Activated CD4-positive, alpha-beta T cell treated with anti-CD3 and anti-CD28 coated beads for 36 hours (primary cell): ENCODE results near the gene IPO8. TPM values are rescaled to one million over a fixed set of nuclear protein-coding genes. Genes with fewer than 3 reads are reported as not detected.

Experiments
- ATAC-seq: fragments of 200-7000 bp; cut with Tn5 transposase; one replicate; pipeline ENCODE4 v1.10.0; 2021; ENCODE audit warnings: mild to moderate bottlenecking, moderate library complexity
- CTCF ChIA-PET: fragments of 350-600 bp; sonication (Branson Sonifier 250); formaldehyde crosslinking; loops from one replicate; lab custom pipeline; 2021; ENCODE audit warnings: antibody characterized with exemption; lab: Charles Lee
- POLR2A ChIA-PET: fragments of 350-600 bp; sonication (Branson Sonifier 250); formaldehyde crosslinking; loops from one replicate; lab custom pipeline; 2021; ENCODE audit warnings: antibody characterized with exemption, inconsistent platforms; lab: Charles Lee
- DNase-seq: peaks from one replicate; pipeline ENCODE4 v3.0.0-alpha.2; 2020
- H3K27ac Mint-ChIP-seq: one replicate; pipeline ENCODE4 v1.8.0; 2021; ENCODE audit warnings: mixed read lengths
- H3K27me3 Mint-ChIP-seq: one replicate; pipeline ENCODE4 v1.8.0; 2021; ENCODE audit warnings: mixed read lengths
- H3K36me3 Mint-ChIP-seq: one replicate; pipeline ENCODE4 v1.8.0; 2021; ENCODE audit warnings: low read depth, mixed read lengths
- H3K4me1 Mint-ChIP-seq: one replicate; pipeline ENCODE4 v1.8.0; 2021; ENCODE audit warnings: mixed read lengths
- H3K4me3 Mint-ChIP-seq: one replicate; pipeline ENCODE4 v1.8.0; 2021; ENCODE audit warnings: mild to moderate bottlenecking, moderate library complexity, mixed read lengths
- H3K9me3 Mint-ChIP-seq: one replicate; pipeline ENCODE4 v1.8.0; 2021; ENCODE audit warnings: low read depth, mixed read lengths
- intact Hi-C, 2 experiments: fragments of 100-400 bp; cut with DNase I in 1 of 2; cut with micrococcal nuclease in 1 of 2; formaldehyde crosslinking; loops; one replicate each; pipeline versions ENCODE4 v1.14.2 to v1.15.1; 2022 to 2024; cut with DNase I, micrococcal nuclease
- total RNA-seq, 2 experiments: library from RNA; stranded (reverse); gene quantifications; one replicate each; pipeline ENCODE4 v1.2.3, GENCODE V29; 2021

Gene IPO8
- total RNA-seq, 2 experiments from 2014 or later = 48.7 to 51.4 TPM

DNA sequence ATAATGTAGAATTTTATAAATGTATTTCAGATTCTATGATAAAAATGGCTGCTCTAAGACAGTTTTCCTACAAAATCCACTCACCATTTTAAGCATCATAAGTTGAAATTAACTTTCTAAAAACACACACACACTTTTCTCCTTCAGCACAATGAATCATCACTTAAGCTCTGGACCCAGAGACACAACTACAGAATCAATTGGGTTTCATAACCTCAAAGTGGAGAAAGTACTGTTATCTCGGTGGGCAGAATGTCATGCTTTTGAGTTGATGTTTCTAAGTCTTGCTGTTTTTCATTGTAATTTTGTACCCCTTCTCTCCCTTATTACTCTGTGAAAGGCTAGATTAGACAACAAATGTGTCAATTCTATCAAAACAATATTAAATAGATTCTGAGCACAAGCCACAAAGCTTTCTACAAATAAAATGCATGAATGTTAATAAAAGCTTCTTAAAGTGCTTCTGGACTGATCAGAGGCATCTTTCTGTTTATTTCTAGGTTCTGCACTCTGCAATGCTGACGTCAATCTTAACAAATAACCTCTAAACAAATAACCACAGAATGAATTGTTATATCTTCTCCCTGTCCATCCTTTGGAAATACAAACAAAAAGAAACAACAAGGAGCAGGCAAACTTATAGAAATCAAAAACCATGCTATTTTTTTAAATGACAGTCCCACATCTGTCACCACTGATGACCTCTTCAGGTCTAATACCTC lies 8.2 kb downstream of the IPO8 start:
- Mint-ChIP-seq H3K4me3 (no peak overlapping the region), H3K27ac (no peak overlapping the region), H3K36me3 (peaks cover 21% of the 10 kb centered on the region), H3K27me3 (no peaks in the 10 kb centered on the region), H3K9me3 (no peaks in the 10 kb centered on the region), H3K4me1 (peaks cover 20% of the 10 kb centered on the region)
- DNase-seq = no peak
- ChIA-PET POLR2A (no interaction called here), CTCF (no interaction called here)
- ATAC-seq = no peak
- intact Hi-C loops = no loop called here

DNA sequence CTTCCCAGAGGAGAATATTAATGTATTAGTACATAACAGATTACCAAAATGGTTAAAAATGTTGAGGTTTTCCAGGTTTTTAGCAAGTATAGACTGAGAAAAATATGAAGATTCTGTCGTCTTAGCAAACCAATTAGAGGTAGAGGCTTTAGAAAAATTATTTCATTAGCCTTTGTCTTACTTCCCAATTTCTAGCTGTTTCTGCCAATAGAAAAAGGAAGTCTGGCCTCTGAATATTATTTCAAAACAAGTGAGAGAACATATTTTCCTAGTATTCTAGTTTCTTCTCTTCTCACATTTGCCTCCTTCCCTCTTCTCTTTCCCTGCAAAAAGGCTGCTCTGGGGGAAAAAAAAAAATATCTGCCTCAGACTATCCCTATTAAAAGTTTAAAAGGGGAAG lies 16.4 kb downstream of the IPO8 start:
- no peaks in the 10 kb centered on the region for H3K9me3 Mint-ChIP-seq
- no peak overlapping the region for H3K27ac Mint-ChIP-seq
- POLR2A ChIA-PET = no interaction called here
- ATAC-seq (no peak), DNase-seq (no peak)
- H3K27me3 Mint-ChIP-seq = no peaks in the 10 kb centered on the region
- CTCF ChIA-PET = interaction anchor here (1.3 kb wide), 1 partner anchor 46 kb away, joined by 3 read pairs; no protein-coding TSS in a partner anchor
- peaks cover 31% of the 10 kb centered on the region for H3K36me3 Mint-ChIP-seq
- H3K4me1 Mint-ChIP-seq = no peaks in the 10 kb centered on the region
- H3K4me3 Mint-ChIP-seq = no peak overlapping the region
- intact Hi-C loops = no loop called here

DNA sequence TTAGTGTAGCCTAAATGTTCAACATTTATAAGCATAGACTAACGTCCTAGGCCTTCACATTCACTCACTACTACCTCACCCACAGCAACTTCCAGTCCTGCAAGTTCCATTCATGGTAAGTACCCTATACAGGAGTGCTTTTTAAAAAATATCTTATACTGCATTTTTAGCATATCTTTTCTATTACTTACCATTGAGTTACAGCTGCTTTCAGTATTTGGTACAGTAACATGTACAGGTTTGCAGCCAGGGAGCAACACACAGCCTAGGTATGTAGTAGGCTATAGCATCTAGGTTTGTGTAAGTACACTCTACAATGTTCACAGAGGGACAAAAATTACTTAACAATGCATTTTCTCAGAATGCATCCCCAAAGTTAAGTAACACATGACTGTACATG lies 17.4 kb downstream of the IPO8 start:
- Mint-ChIP-seq H3K27ac (no peak overlapping the region), H3K4me3 (no peak overlapping the region), H3K27me3 (no peaks in the 10 kb centered on the region), H3K4me1 (no peaks in the 10 kb centered on the region), H3K36me3 (peaks cover 30% of the 10 kb centered on the region), H3K9me3 (no peaks in the 10 kb centered on the region)
- POLR2A ChIA-PET = no interaction called here
- ATAC-seq = no peak
- CTCF ChIA-PET = no interaction called here
- no peak for DNase-seq
- intact Hi-C loops = no loop called here

DNA sequence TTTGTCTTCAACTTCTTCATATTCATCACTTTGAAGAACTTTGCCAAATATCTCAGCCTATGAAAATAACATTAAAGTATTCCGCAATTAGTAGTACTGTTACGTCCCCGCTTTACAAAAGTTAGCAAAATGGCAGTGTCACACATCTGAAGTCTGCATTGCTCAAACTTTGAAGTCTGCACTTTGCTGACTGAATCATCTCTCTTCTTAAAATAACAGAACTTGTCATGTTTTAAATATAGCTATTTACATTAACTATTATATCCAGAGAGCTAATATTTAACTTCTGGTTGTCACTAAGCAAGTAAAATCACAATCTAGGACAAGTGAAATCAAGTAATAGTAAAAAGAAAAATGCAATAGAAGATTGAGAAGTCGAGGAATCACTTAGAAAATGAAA lies 34.5 kb downstream of the IPO8 start:
- H3K27me3 Mint-ChIP-seq = no peaks in the 10 kb centered on the region
- DNase-seq (no peak), ATAC-seq (no peak)
- H3K27ac Mint-ChIP-seq = no peak overlapping the region
- H3K36me3 Mint-ChIP-seq = peaks cover 27% of the 10 kb centered on the region
- CTCF ChIA-PET = no interaction called here
- H3K9me3 Mint-ChIP-seq = no peaks in the 10 kb centered on the region
- POLR2A ChIA-PET = interaction anchor here (0.8 kb wide), 1 partner anchor 11 kb away, joined by 4 read pairs; no protein-coding TSS in a partner anchor
- intact Hi-C loops = no loop called here
- H3K4me3 Mint-ChIP-seq = no peak overlapping the region
- no peaks in the 10 kb centered on the region for H3K4me1 Mint-ChIP-seq

DNA sequence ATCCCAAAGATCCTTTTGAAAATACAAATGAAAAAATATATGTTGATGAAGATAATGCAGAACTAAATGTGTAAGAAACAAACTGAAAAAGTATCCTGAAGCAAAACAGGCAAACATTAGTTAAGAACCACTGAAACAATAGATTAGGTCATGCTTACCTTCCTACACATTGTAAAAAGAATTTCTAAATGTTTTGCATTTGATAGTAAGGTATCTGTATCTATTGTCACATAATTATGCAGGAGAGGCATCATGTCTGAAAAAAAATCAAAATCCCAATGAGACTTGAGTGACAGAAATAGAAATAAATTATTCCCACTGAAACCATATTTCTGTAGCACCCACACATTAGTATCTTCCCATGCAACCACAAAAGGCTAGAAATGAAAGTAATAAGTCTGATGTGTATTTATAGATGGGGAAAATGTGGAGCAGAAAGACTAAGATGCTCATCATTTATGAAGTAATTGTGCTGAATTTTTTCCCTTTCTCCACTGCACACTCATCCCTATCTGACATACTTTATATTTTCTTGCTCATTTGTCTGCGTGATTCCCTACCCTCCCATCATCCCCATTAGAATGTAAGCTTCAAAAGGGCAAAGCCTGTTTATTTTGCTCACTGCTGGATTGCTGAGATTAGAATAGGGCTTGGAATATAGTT lies 43.5 kb downstream of the IPO8 start:
- ATAC-seq (no peak), DNase-seq (no peak)
- peaks cover 17% of the 10 kb centered on the region for H3K36me3 Mint-ChIP-seq
- H3K4me1 Mint-ChIP-seq = peaks cover 16% of the 10 kb centered on the region
- intact Hi-C loops = no loop called here
- H3K9me3 Mint-ChIP-seq = no peaks in the 10 kb centered on the region
- POLR2A ChIA-PET = no interaction called here
- H3K27ac Mint-ChIP-seq = no peak overlapping the region
- CTCF ChIA-PET = no interaction called here
- H3K4me3 Mint-ChIP-seq = no peak overlapping the region
- no peaks in the 10 kb centered on the region for H3K27me3 Mint-ChIP-seq

DNA sequence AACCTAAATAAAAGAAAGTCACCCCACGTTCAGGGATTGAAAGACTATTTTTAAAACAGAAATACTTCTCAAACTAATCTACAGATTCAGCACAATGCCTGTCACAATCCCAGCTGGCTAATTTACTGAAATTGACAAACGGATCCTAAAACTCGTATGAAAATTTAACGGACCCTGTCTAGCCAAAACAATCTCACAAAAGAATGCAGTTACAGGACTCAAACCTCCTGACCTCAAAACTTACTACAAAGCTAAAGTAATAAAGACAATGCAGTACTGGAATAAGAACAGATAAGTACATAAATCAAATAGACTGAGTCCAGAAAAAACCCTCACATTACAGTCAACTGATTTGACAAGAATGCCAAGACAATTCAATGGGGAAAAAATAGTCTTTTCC lies 48.8 kb downstream of the IPO8 start:
- ChIA-PET POLR2A (no interaction called here), CTCF (no interaction called here)
- no peaks in the 10 kb centered on the region for H3K27me3 Mint-ChIP-seq
- DNase-seq (no peak), ATAC-seq (no peak)
- H3K36me3 Mint-ChIP-seq = peaks cover 31% of the 10 kb centered on the region
- no peaks in the 10 kb centered on the region for H3K9me3 Mint-ChIP-seq
- H3K4me1 Mint-ChIP-seq = peaks cover 6% of the 10 kb centered on the region
- intact Hi-C loops = no loop called here
- no peak overlapping the region for H3K27ac Mint-ChIP-seq
- no peak overlapping the region for H3K4me3 Mint-ChIP-seq

DNA sequence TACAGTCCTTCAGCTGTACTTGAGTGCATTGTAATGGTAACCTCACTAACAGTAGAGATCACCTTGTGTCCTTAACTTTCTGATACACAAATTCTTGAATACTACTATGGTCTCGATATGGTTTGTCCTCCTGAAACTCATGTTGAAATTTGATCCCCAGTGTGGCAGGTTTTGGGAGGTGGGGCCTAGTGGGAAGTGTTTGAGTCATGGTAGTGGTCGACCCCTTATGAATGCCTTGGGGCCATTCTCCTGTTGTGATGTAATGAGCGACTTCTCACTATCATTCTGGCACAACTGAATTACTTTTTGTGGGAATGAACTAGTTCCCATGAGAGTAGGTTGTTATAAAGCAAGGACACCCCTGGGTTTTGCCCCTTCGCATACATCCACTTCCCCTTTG lies 52.3 kb downstream of the IPO8 start:
- intact Hi-C loops = no loop called here
- H3K27ac Mint-ChIP-seq = no peak overlapping the region
- H3K36me3 Mint-ChIP-seq = peaks cover 26% of the 10 kb centered on the region
- no peaks in the 10 kb centered on the region for H3K27me3 Mint-ChIP-seq
- ChIA-PET POLR2A (no interaction called here), CTCF (interaction anchor here (0.7 kb wide), 1 partner anchor 905 kb away, joined by 3 read pairs; no protein-coding TSS in a partner anchor)
- no peak for DNase-seq
- no peak for ATAC-seq
- H3K4me3 Mint-ChIP-seq = no peak overlapping the region
- H3K9me3 Mint-ChIP-seq = no peaks in the 10 kb centered on the region
- no peaks in the 10 kb centered on the region for H3K4me1 Mint-ChIP-seq

DNA sequence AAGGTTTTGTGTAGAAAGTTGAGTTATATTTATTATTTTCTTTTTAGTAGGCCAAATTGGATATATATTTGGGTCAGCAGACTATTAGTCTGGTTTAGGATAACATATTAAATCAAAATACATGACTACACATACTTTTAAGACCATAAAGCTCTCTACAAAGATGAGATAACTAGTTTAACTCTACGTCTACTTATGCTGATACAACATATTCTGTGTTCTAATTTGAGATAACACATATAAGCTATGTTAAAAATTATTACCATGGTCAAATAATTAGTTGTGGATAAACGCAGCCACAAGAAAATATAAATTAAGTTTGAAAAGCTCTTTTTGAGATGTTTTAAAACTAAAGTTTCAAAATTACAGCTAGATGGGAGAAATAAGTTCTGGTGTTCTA lies 55.3 kb downstream of the IPO8 start:
- ChIA-PET POLR2A (no interaction called here), CTCF (interaction anchor here (1.7 kb wide), 1 partner anchor 18 kb away, joined by 5 read pairs; no protein-coding TSS in a partner anchor)
- Mint-ChIP-seq H3K27me3 (no peaks in the 10 kb centered on the region), H3K27ac (no peak overlapping the region), H3K36me3 (peaks cover 35% of the 10 kb centered on the region), H3K4me3 (no peak overlapping the region), H3K4me1 (no peaks in the 10 kb centered on the region), H3K9me3 (no peaks in the 10 kb centered on the region)
- intact Hi-C loops = no loop called here
- DNase-seq (no peak), ATAC-seq (no peak)

DNA sequence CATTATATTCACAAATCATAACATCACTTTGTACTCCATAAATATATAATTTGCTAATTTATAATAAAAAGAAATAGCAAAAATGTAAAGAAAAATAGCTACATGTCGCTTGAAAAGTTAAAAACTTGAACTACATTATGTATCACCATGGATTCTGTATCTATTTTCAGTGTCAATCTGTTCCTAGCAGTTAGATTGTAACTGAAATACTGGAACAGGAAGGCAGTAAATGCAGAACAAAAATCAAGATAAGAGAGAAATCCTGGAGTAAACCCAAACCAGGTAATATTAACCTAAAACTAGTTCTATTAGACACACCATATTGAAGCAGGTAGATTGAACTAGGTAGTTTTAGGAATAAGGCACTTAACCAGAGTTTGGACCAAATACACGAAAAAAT lies 60.3 kb downstream of the IPO8 start:
- no peak for DNase-seq
- ChIA-PET POLR2A (no interaction called here), CTCF (no interaction called here)
- no peak overlapping the region for H3K27ac Mint-ChIP-seq
- no peak overlapping the region for H3K4me3 Mint-ChIP-seq
- H3K9me3 Mint-ChIP-seq = no peaks in the 10 kb centered on the region
- intact Hi-C loops = no loop called here
- no peaks in the 10 kb centered on the region for H3K27me3 Mint-ChIP-seq
- ATAC-seq = no peak
- peaks cover 53% of the 10 kb centered on the region for H3K36me3 Mint-ChIP-seq
- no peaks in the 10 kb centered on the region for H3K4me1 Mint-ChIP-seq

DNA sequence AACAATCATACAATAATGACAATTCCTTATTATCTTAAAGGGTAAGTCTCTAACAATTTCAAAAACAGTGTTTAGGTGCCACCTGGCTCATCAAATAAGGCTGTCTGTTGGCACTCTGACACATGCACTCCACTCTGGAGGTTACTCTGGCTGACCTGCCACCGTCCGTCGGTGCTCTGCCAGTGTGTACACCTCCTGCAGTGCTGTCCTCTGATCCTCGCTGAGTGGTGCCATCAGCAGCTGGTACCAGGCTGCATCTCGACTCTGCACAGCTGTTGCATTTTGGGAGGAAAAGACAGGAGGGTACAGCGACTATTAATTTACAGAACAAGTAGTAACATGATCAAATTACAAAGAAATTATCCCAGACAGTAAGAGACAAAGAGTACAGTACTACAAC lies 63.9 kb downstream of the IPO8 start:
- Mint-ChIP-seq H3K9me3 (no peaks in the 10 kb centered on the region), H3K36me3 (peaks cover 48% of the 10 kb centered on the region), H3K4me3 (no peak overlapping the region), H3K27ac (no peak overlapping the region), H3K27me3 (no peaks in the 10 kb centered on the region), H3K4me1 (no peaks in the 10 kb centered on the region)
- ChIA-PET CTCF (interaction anchor here (0.8 kb wide), 2 partner anchors 41 to 417 kb away, joined by 3 read pairs; no protein-coding TSS in a partner anchor), POLR2A (no interaction called here)
- ATAC-seq (no peak), DNase-seq (no peak)
- intact Hi-C loops = no loop called here

DNA sequence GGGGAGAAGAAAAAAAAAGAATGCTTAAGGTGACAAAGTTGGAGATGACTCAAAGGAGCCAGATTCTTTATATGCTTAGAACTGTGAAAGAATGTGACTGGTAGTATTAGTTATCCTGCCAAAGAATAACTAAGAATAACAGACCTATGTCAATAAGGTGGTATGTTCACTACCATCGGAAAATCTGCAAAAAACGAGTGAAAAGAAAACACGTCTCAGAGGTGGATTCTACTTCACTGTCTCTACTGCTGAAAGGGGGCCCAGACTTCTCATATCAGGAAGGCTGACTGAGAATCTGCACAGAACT lies 64.7 kb downstream of the IPO8 start:
- Mint-ChIP-seq H3K4me3 (no peak overlapping the region), H3K9me3 (no peaks in the 10 kb centered on the region), H3K27me3 (no peaks in the 10 kb centered on the region), H3K36me3 (peaks cover 41% of the 10 kb centered on the region), H3K4me1 (no peaks in the 10 kb centered on the region), H3K27ac (no peak overlapping the region)
- ChIA-PET CTCF (interaction anchor here (0.8 kb wide), 1 partner anchor 41 kb away, joined by 3 read pairs; no protein-coding TSS in a partner anchor), POLR2A (no interaction called here)
- intact Hi-C loops = no loop called here
- DNase-seq = no peak
- ATAC-seq = no peak
